ENCODE results near the gene GARS1.
"Not testable (repeated sequence)": the region's sequence is repeated elsewhere in the genome, so short reads cannot be mapped to it uniquely, and the experiment has no call there.

The GARS1 gene

GRCh38 chr7:30575910-30576309 is 18.8 kb upstream of the GARS1 start:
- no peak for DNase-seq

- no peak for DNase-seq
Measured at GRCh38 chr7:30583181-30583580, 11.5 kb upstream of the GARS1 start.

- DNase-seq = no peak
Measured at GRCh38 chr7:30584415-30584814, 10.3 kb upstream of the GARS1 start.

GRCh38 chr7:30584965-30585364 is 9.7 kb upstream of the GARS1 start:
- no peak for DNase-seq

- no peak for DNase-seq
Measured at GRCh38 chr7:30585675-30586074, 9.0 kb upstream of the GARS1 start.

GRCh38 chr7:30587547-30587946 is 7.1 kb upstream of the GARS1 start:
- DNase-seq = not testable (repeated sequence)

GRCh38 chr7:30589111-30589510 is 5.6 kb upstream of the GARS1 start:
- DNase-seq = no peak

- no peak for DNase-seq
Measured at GRCh38 chr7:30594048-30594539, 584 bp upstream of the GARS1 start.

- DNase-seq = no peak
Measured at GRCh38 chr7:30595436-30596013, 847 bp downstream of the GARS1 start.

- peak; percentile 5 for DNase-seq
Measured at GRCh38 chr7:30596014-30596641, 1.4 kb downstream of the GARS1 start.

GRCh38 chr7:30596721-30597120 is 2.0 kb downstream of the GARS1 start:
- no peak for DNase-seq

GRCh38 chr7:30598121-30598876 is 3.6 kb downstream of the GARS1 start:
- no peak for DNase-seq

GRCh38 chr7:30604901-30605300 is 10.2 kb downstream of the GARS1 start:
- no peak for DNase-seq

GRCh38 chr7:30605832-30606231 is 11.2 kb downstream of the GARS1 start:
- no peak for DNase-seq

GRCh38 chr7:30612658-30613265 is 18.1 kb downstream of the GARS1 start:
- DNase-seq = no peak

GRCh38 chr7:30613366-30614325 is 19.0 kb downstream of the GARS1 start:
- no peak for DNase-seq

- no peak for DNase-seq
Measured at GRCh38 chr7:30616318-30616717, 21.6 kb downstream of the GARS1 start.

- DNase-seq = no peak
Measured at GRCh38 chr7:30617359-30617758, 22.7 kb downstream of the GARS1 start.

- DNase-seq = no peak
Measured at GRCh38 chr7:30618080-30618676, 23.5 kb downstream of the GARS1 start.

- no peak for DNase-seq
Measured at GRCh38 chr7:30618961-30619360, 24.3 kb downstream of the GARS1 start.

GRCh38 chr7:30625283-30625682 is 30.6 kb downstream of the GARS1 start:
- DNase-seq = no peak

GRCh38 chr7:30627026-30627425 is 32.3 kb downstream of the GARS1 start:
- DNase-seq = no peak
